Measurements from ENCODE around the gene ACBD6.

ACBD6 gene

DNA sequence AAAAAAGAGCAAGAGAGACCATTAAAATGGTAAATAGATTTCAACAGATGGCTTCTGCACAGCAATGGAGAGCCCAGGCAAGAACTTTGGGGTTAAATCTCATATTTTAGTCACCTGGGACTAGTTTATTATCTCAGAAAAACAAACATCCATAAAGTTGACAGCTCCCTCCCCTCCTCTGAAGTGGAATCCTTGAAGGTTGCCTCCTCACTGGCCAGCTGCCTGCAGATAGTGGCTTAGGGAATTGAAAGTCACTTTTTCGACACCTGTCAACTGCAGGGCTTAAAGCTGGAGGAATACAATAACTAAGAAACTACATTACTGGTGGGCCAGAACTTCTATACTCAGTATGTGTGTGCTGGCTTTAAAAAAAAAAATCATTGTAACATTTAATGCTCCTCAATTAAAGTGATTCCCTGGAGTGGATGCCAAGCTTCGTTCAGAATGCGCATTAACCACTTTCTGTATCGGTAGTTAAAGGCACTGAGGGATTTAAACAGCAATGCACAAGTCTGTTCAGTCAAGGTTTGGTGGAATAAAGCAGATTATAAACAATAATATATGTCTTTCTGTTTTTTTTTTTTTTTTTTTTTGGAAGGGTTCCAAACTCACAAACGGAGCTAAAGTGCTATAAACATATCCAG is 219.9 kb downstream of the ACBD6 start:
- no peak overlapping the region for H3K27ac ChIP-seq
- TF ChIP-seq, protein P1, sequence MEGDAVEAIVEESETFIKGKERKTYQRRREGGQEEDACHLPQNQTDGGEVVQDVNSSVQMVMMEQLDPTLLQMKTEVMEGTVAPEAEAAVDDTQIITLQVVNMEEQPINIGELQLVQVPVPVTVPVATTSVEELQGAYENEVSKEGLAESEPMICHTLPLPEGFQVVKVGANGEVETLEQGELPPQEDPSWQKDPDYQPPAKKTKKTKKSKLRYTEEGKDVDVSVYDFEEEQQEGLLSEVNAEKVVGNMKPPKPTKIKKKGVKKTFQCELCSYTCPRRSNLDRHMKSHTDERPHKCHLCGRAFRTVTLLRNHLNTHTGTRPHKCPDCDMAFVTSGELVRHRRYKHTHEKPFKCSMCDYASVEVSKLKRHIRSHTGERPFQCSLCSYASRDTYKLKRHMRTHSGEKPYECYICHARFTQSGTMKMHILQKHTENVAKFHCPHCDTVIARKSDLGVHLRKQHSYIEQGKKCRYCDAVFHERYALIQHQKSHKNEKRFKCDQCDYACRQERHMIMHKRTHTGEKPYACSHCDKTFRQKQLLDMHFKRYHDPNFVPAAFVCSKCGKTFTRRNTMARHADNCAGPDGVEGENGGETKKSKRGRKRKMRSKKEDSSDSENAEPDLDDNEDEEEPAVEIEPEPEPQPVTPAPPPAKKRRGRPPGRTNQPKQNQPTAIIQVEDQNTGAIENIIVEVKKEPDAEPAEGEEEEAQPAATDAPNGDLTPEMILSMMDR (IDR thresholded peaks at IDR 0.05): no peak
- TF ChIP-seq ZFX (IDR thresholded peaks at IDR 0.05; ENCODE audit: borderline replicate concordance): no peak

DNA sequence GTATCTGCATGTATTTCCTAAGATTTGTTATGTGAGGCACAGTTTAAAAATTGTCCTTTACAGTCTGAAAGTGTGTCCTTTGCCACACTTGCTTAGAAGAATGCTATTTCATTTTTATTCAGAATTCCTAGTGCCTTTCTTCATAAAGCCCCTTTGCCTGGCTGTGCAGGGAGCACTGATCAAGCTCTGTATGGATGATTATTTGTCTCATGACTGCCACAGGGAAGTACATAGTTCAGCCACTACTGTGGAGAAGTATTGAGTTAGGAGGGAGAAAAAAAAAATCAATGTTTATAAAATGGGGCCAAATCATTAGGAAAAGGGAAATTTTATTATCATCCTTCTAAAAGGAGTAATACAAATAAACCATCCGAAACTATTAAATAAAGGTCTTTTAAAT is 220.9 kb downstream of the ACBD6 start:
- TF ChIP-seq ZFX (IDR thresholded peaks at IDR 0.05; ENCODE audit: borderline replicate concordance): no peak
- TF ChIP-seq, protein P1 (IDR thresholded peaks at IDR 0.05): no peak

DNA sequence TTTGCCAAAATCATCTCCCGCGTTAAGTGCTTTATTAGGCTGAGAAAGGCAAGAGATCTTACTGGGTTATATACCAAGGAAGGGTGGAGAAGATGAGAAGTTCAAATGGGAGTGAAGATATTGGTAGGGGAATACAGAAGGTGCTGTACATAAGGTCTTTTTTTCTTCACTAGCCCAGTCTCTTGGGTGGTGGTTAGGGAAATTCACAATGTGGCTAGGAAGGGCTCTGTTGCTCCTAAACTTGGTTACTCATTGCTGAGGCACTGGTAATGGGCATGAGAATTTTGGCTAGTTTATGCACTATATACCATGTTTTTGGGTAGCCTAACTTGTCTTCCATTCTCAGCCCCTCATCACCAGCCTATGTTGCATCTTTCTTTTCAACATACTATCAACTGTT is 221.8 kb downstream of the ACBD6 start:
- no peak overlapping the region for H3K27ac ChIP-seq
- TF ChIP-seq, protein P1 (IDR thresholded peaks at IDR 0.05): no peak
- TF ChIP-seq ZFX (IDR thresholded peaks at IDR 0.05; ENCODE audit: borderline replicate concordance): no peak

More for the DNA sequence above, 220.9 kb downstream of the ACBD6 start:
- H3K27ac ChIP-seq: no peak overlapping the region

DNA sequence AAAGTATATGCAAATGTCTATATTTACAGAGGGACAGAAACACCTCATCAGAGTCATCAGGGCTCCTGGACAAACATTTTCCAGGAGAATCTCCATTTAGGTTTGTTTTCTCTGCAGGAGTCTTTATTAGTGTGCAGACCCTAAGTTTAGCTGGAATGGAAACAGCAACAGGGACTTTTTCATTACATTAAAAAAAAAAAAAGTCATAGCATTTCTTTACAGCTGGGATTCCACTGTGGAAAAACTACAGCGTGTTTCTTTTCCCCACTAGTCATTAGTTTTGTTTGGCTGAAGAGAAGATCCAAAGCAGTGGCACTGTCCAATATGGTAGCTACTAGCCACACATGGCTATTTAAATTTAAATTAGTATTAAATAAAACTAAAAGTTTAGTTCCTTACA is 222.7 kb downstream of the ACBD6 start:
- no peak for TF ChIP-seq ZFX (IDR thresholded peaks at IDR 0.05; ENCODE audit: borderline replicate concordance)
- TF ChIP-seq, protein P1 (IDR thresholded peaks at IDR 0.05): no peak
- H3K27ac ChIP-seq: no peak overlapping the region

DNA sequence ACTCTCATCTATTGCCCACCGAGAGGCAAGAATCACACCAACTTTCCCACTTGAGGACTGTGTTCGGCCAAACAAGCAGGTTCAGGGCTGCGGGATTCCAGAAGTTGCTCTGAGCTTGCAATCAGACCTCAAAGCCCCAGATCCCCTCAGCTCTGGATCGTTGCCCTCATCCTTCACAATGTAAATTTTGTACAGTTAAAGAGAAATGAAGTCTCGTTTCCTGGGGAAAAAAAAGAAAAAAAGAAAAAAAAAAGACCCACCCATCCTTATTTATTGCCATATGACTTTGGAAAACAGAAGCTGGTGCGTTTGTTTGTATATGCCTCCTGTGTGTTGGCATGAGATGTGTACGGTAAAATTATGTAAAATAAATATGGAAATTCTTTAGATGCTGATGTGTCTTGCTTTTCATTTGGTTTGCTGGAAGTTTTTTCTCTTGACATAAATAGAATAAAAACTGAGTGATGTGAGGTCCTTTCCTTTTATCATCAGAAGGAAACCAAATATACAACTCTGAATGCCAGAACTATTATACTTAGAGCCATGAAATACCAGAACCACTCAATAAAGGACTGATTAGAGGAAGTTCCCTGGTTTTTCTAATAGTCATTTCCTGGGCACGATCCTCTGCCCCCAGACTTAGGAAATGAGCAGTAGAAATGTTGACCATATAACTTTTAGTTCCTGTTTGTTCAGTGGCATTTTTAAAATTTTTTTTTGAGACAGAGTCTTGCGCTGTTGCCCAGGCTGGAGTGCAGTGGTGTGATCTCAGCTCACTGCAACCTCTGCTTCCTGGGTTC is 223.6 kb downstream of the ACBD6 start:
- TF ChIP-seq ZFX (IDR thresholded peaks at IDR 0.05; ENCODE audit: borderline replicate concordance): no peak
- TF ChIP-seq, protein P1 (IDR thresholded peaks at IDR 0.05): no peak

DNA sequence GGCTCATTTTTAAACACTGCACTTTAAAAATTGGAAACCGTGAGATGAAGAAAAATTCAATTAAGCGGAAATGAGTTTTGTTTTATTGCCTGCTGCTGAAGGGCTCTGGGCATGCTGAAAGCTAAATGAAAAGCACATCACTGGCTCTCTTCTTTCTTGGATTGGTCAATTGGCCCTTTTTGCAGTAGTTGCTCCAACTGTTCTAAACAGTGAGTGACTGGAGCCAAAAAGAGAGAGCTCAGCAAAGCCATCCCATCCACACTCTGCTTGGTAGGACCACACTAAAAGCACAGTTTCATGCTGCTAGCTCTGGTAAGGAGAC is 224.2 kb downstream of the ACBD6 start:
- TF ChIP-seq ZFX (IDR thresholded peaks at IDR 0.05; ENCODE audit: borderline replicate concordance): no peak
- TF ChIP-seq, protein P1 (IDR thresholded peaks at IDR 0.05): no peak
- H3K27ac ChIP-seq: no peak overlapping the region

More for the DNA sequence above, 223.6 kb downstream of the ACBD6 start:
- H3K27ac ChIP-seq: no peak overlapping the region

Measured in 22Rv1 (cell line).